ENCODE results near the gene RPS5.

RPS5 gene

DNA sequence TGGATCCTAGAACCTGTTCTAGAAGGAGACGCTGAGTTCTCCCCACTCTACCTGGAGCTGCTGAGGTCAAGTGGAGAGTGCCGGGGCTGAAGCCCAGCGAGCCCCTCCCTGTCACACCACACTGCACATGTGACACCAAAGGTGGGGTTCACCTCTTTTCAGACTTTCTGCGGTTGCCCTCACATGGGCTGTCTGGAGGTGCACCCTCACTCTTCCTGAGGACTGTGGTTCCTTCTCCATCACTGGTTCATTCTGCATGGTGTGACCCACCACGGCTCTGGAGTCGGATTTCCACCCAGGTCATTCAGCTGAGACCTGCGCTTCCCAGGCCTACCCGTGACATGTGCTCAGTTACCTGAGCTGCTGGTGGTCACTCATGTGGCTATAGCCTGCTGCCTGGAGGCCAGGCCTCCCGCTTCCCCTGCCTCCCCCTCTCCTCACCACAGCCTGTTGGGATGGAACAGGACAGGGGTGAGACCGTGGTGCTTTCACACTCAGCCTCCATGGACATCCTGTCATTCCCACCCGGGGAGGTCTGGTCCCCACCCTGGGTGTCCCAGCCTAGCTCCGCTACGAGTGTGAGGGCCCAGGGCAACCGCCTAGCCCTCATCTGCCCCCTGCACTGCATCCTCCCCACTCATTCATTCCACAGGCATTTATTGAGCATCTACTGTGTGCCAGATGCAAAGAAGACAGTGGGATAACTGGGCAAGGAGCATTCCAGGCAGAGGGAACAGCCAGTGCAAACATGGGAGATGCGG lies 33.2 kb upstream of the RPS5 start:
- no peak overlapping the region for H3K18ac ChIP-seq (ENCODE audit: low read length)
- no peak overlapping the region for H4K12ac ChIP-seq (ENCODE audit: low read depth, low read length)
- no peak overlapping the region for H2BK120ac ChIP-seq (ENCODE audit: insufficient read depth, low read length, poor library complexity)
- no peak overlapping the region for H3K14ac ChIP-seq (ENCODE audit: low read length)
- no peak for DNase-seq
- H3K36me3 ChIP-seq (ENCODE audit: control insufficient read depth in 1 of 2, insufficient read depth in 2 of 2, low read length in 2 of 2), result no peaks in the 10 kb centered on the region
- no CpG with 5 or more reads among the region's 15 CpGs for WGBS (ENCODE audit: extremely low coverage, insufficient coverage, insufficient read length)
- H3K79me2 ChIP-seq (ENCODE audit: control insufficient read depth, insufficient read depth, low read length, poor library complexity), result no peaks in the 10 kb centered on the region
- no peak overlapping the region for H3K4me3 ChIP-seq (ENCODE audit: low read depth, low read length)
- H3K4ac ChIP-seq (ENCODE audit: low read depth, low read length), result no peak overlapping the region
- H2BK12ac ChIP-seq (ENCODE audit: low read length), result no peak overlapping the region
- no peaks in the 10 kb centered on the region for H3K4me1 ChIP-seq (ENCODE audit: control insufficient read depth in 1 of 2, insufficient read depth in 2 of 2, low read length in 2 of 2)
- no peak overlapping the region for H4K8ac ChIP-seq (ENCODE audit: low read depth, low read length)
- H2BK5ac ChIP-seq (ENCODE audit: low read depth, low read length, poor library complexity), result no peak overlapping the region
- H3K79me1 ChIP-seq (ENCODE audit: low read length), result no peaks in the 10 kb centered on the region
- no peak overlapping the region for H4K91ac ChIP-seq (ENCODE audit: low read depth, low read length)
- no peak overlapping the region for H3K23ac ChIP-seq (ENCODE audit: low read length)
- no peak overlapping the region for H3K4me2 ChIP-seq (ENCODE audit: low read length)
- H2AFZ ChIP-seq (ENCODE audit: insufficient read depth, low read length, poor library complexity), result no peak overlapping the region
- no peak overlapping the region for H3K27ac ChIP-seq (ENCODE audit: low read depth, low read length)
- H3K9me3 ChIP-seq (ENCODE audit: insufficient read depth, low read depth, low read length), result peaks cover 2% of the 10 kb centered on the region
- no peak overlapping the region for H2AK5ac ChIP-seq (ENCODE audit: low read length)
- H3K9ac ChIP-seq (ENCODE audit: low read length), result no peak overlapping the region
- H3K27me3 ChIP-seq (ENCODE audit: insufficient read depth, low read length), result no peaks in the 10 kb centered on the region

- H3K18ac ChIP-seq (ENCODE audit: low read length), result no peak overlapping the region
- H2BK5ac ChIP-seq (ENCODE audit: low read depth, low read length, poor library complexity), result no peak overlapping the region
- H2BK120ac ChIP-seq (ENCODE audit: insufficient read depth, low read length, poor library complexity), result no peak overlapping the region
- H3K36me3 ChIP-seq (ENCODE audit: control insufficient read depth in 1 of 2, insufficient read depth in 2 of 2, low read length in 2 of 2), result no peaks in the 10 kb centered on the region
- H2BK12ac ChIP-seq (ENCODE audit: low read length), result no peak overlapping the region
- DNase-seq, result no peak
- WGBS (ENCODE audit: extremely low coverage, insufficient coverage, insufficient read length), result no CpG with 5 or more reads among the region's 6 CpGs
- no peak overlapping the region for H3K4ac ChIP-seq (ENCODE audit: low read depth, low read length)
- no peaks in the 10 kb centered on the region for H3K79me1 ChIP-seq (ENCODE audit: low read length)
- H3K79me2 ChIP-seq (ENCODE audit: control insufficient read depth, insufficient read depth, low read length, poor library complexity), result no peaks in the 10 kb centered on the region
- H3K4me1 ChIP-seq (ENCODE audit: control insufficient read depth in 1 of 2, insufficient read depth in 2 of 2, low read length in 2 of 2), result no peaks in the 10 kb centered on the region
- H2AK5ac ChIP-seq (ENCODE audit: low read length), result no peak overlapping the region
- H2AFZ ChIP-seq (ENCODE audit: insufficient read depth, low read length, poor library complexity), result no peak overlapping the region
- H3K14ac ChIP-seq (ENCODE audit: low read length), result no peak overlapping the region
- H4K91ac ChIP-seq (ENCODE audit: low read depth, low read length), result no peak overlapping the region
- no peak overlapping the region for H3K23ac ChIP-seq (ENCODE audit: low read length)
- no peak overlapping the region for H3K9ac ChIP-seq (ENCODE audit: low read length)
- H4K12ac ChIP-seq (ENCODE audit: low read depth, low read length), result no peak overlapping the region
- H3K27me3 ChIP-seq (ENCODE audit: insufficient read depth, low read length), result no peaks in the 10 kb centered on the region
- H3K4me2 ChIP-seq (ENCODE audit: low read length), result no peak overlapping the region
- peaks cover 2% of the 10 kb centered on the region for H3K9me3 ChIP-seq (ENCODE audit: insufficient read depth, low read depth, low read length)
- no peak overlapping the region for H4K8ac ChIP-seq (ENCODE audit: low read depth, low read length)
- H3K27ac ChIP-seq (ENCODE audit: low read depth, low read length), result no peak overlapping the region
- H3K4me3 ChIP-seq (ENCODE audit: low read depth, low read length), result no peak overlapping the region
Measured at GRCh38 chr19:58354478-58355030, 32.5 kb upstream of the RPS5 start.

DNA sequence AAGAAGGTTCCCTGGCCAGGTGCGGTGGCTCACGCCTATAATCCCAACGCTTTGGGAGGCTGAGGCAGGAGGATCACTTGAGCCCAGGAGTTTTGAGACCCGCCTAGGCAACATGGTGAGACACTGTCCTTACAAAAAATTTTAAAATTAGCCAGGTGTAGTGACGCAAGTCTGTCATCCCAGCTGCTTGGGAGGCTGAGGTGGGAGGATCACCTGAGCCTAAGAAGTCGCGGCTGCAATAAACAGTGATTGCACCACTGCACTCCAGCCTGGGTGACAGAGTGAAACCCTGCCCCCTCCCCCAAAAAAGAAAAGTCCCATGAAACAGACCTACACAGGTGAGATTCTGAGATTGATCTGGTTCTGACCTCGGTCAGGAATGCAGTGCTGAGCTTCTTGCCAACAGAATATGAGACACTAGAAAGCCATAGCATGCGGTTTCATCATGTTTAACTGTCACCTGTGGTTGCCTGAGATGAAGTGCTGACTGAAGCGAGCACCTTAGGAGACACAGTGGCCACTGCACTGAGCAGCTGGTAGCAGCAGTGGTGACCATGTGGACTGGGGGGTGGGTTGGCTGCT lies 31.8 kb upstream of the RPS5 start:
- Histone ChIP-seq H2AK5ac (ENCODE audit: low read length) (no peak overlapping the region), H3K23ac (ENCODE audit: low read length) (no peak overlapping the region), H3K18ac (ENCODE audit: low read length) (no peak overlapping the region), H4K12ac (ENCODE audit: low read depth, low read length) (no peak overlapping the region), H2BK120ac (ENCODE audit: insufficient read depth, low read length, poor library complexity) (no peak overlapping the region), H3K27ac (ENCODE audit: low read depth, low read length) (no peak overlapping the region), H3K4me1 (ENCODE audit: control insufficient read depth in 1 of 2, insufficient read depth in 2 of 2, low read length in 2 of 2) (no peaks in the 10 kb centered on the region), H3K4ac (ENCODE audit: low read depth, low read length) (no peak overlapping the region), H3K27me3 (ENCODE audit: insufficient read depth, low read length) (no peaks in the 10 kb centered on the region), H3K4me3 (ENCODE audit: low read depth, low read length) (no peak overlapping the region), H3K9ac (ENCODE audit: low read length) (no peak overlapping the region), H4K8ac (ENCODE audit: low read depth, low read length) (no peak overlapping the region), H4K91ac (ENCODE audit: low read depth, low read length) (no peak overlapping the region), H3K9me3 (ENCODE audit: insufficient read depth, low read depth, low read length) (peaks cover 2% of the 10 kb centered on the region), H3K79me1 (ENCODE audit: low read length) (no peaks in the 10 kb centered on the region), H3K36me3 (ENCODE audit: control insufficient read depth in 1 of 2, insufficient read depth in 2 of 2, low read length in 2 of 2) (no peaks in the 10 kb centered on the region), H3K4me2 (ENCODE audit: low read length) (no peak overlapping the region), H2AFZ (ENCODE audit: insufficient read depth, low read length, poor library complexity) (no peak overlapping the region), H3K79me2 (ENCODE audit: control insufficient read depth, insufficient read depth, low read length, poor library complexity) (no peaks in the 10 kb centered on the region), H3K14ac (ENCODE audit: low read length) (no peak overlapping the region), H2BK12ac (ENCODE audit: low read length) (no peak overlapping the region), H2BK5ac (ENCODE audit: low read depth, low read length, poor library complexity) (no peak overlapping the region)
- DNase-seq, result no peak
- WGBS (ENCODE audit: extremely low coverage, insufficient coverage, insufficient read length), result no CpG with 5 or more reads among the region's 10 CpGs

DNA sequence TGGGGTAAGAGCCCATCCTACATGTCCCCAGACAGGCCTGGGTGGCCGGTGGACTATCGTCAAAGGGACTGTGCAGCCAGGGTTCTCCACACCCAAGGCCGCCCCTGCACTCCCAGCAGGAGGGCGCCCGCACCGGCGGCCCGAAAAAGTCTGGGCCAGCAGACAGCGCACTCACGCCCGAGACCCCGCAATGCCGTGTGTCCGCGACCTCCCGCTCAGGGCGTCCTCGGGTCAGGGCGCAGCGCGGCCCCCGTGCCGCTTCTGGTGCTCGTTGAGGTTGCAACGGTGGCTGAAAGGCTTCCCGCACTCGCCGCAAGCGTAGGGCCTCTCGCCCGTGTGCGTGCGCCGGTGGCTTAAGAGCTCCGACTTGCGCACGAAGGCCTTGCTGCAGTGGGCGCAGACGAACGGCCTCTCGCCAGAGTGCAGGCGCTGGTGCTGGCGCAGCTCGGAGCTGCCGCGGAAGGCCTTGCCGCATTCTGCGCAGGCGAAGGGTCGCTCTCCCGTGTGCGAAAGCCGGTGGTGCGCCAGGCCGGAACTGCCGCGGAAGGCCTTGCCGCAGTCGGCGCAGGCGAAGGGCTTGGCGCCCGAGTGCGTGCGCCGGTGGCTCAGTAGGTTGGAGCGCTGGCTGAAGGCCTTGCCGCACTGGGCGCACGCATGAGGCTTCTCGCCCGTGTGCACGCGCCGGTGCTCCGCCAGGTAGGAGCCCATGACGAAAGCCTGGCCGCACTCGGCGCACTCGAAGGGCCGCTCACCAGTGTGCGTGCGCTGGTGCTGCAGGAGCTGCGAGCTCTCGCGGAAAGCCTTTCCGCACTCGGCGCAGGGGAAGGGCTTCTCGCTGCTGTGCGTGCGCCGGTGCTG lies 30.9 kb upstream of the RPS5 start:
- H3K4me2 ChIP-seq (ENCODE audit: low read length), result no peak overlapping the region
- H3K27me3 ChIP-seq (ENCODE audit: insufficient read depth, low read length), result no peaks in the 10 kb centered on the region
- H3K18ac ChIP-seq (ENCODE audit: low read length), result no peak overlapping the region
- H4K12ac ChIP-seq (ENCODE audit: low read depth, low read length), result no peak overlapping the region
- no peak overlapping the region for H3K4ac ChIP-seq (ENCODE audit: low read depth, low read length)
- no peak overlapping the region for H2AFZ ChIP-seq (ENCODE audit: insufficient read depth, low read length, poor library complexity)
- H3K36me3 ChIP-seq (ENCODE audit: control insufficient read depth in 1 of 2, insufficient read depth in 2 of 2, low read length in 2 of 2), result no peaks in the 10 kb centered on the region
- no peak overlapping the region for H3K9ac ChIP-seq (ENCODE audit: low read length)
- H2BK12ac ChIP-seq (ENCODE audit: low read length), result no peak overlapping the region
- no CpG with 5 or more reads among the region's 94 CpGs for WGBS (ENCODE audit: extremely low coverage, insufficient coverage, insufficient read length)
- H4K8ac ChIP-seq (ENCODE audit: low read depth, low read length), result no peak overlapping the region
- H3K23ac ChIP-seq (ENCODE audit: low read length), result no peak overlapping the region
- H2BK5ac ChIP-seq (ENCODE audit: low read depth, low read length, poor library complexity), result no peak overlapping the region
- H3K79me1 ChIP-seq (ENCODE audit: low read length), result no peaks in the 10 kb centered on the region
- H2BK120ac ChIP-seq (ENCODE audit: insufficient read depth, low read length, poor library complexity), result no peak overlapping the region
- H3K4me3 ChIP-seq (ENCODE audit: low read depth, low read length), result no peak overlapping the region
- DNase-seq, result no peak
- no peaks in the 10 kb centered on the region for H3K79me2 ChIP-seq (ENCODE audit: control insufficient read depth, insufficient read depth, low read length, poor library complexity)
- H3K27ac ChIP-seq (ENCODE audit: low read depth, low read length), result no peak overlapping the region
- no peak overlapping the region for H2AK5ac ChIP-seq (ENCODE audit: low read length)
- peaks cover 2% of the 10 kb centered on the region for H3K9me3 ChIP-seq (ENCODE audit: insufficient read depth, low read depth, low read length)
- no peak overlapping the region for H3K14ac ChIP-seq (ENCODE audit: low read length)
- no peak overlapping the region for H4K91ac ChIP-seq (ENCODE audit: low read depth, low read length)
- H3K4me1 ChIP-seq (ENCODE audit: control insufficient read depth in 1 of 2, insufficient read depth in 2 of 2, low read length in 2 of 2), result no peaks in the 10 kb centered on the region

Data from trophoblast cell (in vitro differentiated cells and primary cell).